Chondrocyte (in vitro differentiated cells): ENCODE data around the gene CUL9. TPM values are rescaled to one million over a fixed set of nuclear protein-coding genes. Genes with fewer than 3 reads are reported as not detected.

ENCODE experiments used
- DNase-seq: peaks from one replicate; pipeline ENCODE4 v3.0.0; 2021; ENCODE audit warnings: mixed read lengths, low spot score
- H3K27ac Mint-ChIP-seq: one replicate; pipeline ENCODE4 v1.8.0; 2021; ENCODE audit warnings: mild to moderate bottlenecking, moderate library complexity, mixed read lengths; ENCODE audit not compliant: unreplicated experiment
- H3K27me3 Mint-ChIP-seq: 2 replicates; pipeline ENCODE4 v1.8.0; 2021; ENCODE audit warnings: low read depth, mixed read lengths
- H3K36me3 Mint-ChIP-seq: 2 replicates; pipeline ENCODE4 v1.8.0; 2021; ENCODE audit warnings: low read depth, mixed read lengths
- H3K4me1 Mint-ChIP-seq: 2 replicates; pipeline ENCODE4 v1.8.0; 2021; ENCODE audit warnings: low read depth, mild to moderate bottlenecking, mixed read lengths
- H3K4me3 Mint-ChIP-seq: one replicate; pipeline ENCODE4 v1.8.0; 2021; ENCODE audit warnings: mild to moderate bottlenecking, moderate library complexity, mixed read lengths; ENCODE audit not compliant: unreplicated experiment
- H3K9me3 Mint-ChIP-seq: 2 replicates; pipeline ENCODE4 v1.8.0; 2021; ENCODE audit warnings: low read depth, mixed read lengths
- total RNA-seq: library from RNA; stranded (reverse); gene quantifications from 3 replicates; pipeline ENCODE4 v1.2.1, GENCODE V29; 2021
- TF ChIP-seq, protein P1 (sequence below): fragments of 200-600 bp; sonication (generic); IDR thresholded peaks from 2 replicates; pipeline ENCODE4 v1.5.0; 2021; ENCODE audit warnings: antibody characterized with exemption, mild to moderate bottlenecking, moderate library complexity

Gene CUL9
- total RNA-seq, 1 donor from 2014 or later = 19.8 TPM

DNA sequence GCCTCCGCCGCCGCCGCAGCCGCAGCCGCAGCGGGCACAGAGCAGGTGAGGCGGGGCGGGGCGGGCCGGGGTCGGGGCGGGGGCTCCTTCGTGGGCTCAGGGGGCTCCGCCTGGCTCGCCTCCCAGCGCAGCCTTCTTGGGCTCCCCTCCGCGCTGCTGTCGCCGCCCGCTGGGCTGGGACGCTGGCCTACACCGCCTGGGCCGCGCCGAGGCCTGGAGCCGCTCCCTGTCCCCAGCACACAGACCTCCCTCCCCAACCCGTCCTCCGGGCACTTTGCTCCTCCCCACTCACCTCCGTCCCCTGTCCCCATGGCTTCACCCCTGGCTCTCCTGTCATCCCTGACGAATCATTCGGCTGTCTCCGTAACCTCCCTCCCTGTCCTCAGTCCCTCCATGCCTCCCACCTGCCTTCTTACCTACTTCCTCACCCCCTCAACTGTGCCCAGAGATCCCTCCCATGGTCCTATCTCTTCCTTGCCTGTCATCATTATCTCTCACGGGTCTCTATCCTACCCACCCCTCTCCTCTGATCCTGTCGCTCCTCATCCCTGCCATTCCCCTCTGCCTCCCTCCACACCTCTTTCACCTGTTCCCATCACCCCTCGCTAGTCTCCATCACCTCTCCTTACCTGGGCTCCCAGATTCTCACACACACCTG is 61.8 kb downstream of the CUL9 start:
- no peak overlapping the region for H3K4me3 Mint-ChIP-seq
- no peak overlapping the region for H3K27ac Mint-ChIP-seq
- H3K36me3 Mint-ChIP-seq = peaks cover 9% of the 10 kb centered on the region
- peaks cover 32% of the 10 kb centered on the region for H3K27me3 Mint-ChIP-seq
- peaks cover 6% of the 10 kb centered on the region for H3K9me3 Mint-ChIP-seq
- peaks cover 12% of the 10 kb centered on the region for H3K4me1 Mint-ChIP-seq
- TF ChIP-seq, protein P1, sequence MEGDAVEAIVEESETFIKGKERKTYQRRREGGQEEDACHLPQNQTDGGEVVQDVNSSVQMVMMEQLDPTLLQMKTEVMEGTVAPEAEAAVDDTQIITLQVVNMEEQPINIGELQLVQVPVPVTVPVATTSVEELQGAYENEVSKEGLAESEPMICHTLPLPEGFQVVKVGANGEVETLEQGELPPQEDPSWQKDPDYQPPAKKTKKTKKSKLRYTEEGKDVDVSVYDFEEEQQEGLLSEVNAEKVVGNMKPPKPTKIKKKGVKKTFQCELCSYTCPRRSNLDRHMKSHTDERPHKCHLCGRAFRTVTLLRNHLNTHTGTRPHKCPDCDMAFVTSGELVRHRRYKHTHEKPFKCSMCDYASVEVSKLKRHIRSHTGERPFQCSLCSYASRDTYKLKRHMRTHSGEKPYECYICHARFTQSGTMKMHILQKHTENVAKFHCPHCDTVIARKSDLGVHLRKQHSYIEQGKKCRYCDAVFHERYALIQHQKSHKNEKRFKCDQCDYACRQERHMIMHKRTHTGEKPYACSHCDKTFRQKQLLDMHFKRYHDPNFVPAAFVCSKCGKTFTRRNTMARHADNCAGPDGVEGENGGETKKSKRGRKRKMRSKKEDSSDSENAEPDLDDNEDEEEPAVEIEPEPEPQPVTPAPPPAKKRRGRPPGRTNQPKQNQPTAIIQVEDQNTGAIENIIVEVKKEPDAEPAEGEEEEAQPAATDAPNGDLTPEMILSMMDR = no peak
- no peak for DNase-seq

DNA sequence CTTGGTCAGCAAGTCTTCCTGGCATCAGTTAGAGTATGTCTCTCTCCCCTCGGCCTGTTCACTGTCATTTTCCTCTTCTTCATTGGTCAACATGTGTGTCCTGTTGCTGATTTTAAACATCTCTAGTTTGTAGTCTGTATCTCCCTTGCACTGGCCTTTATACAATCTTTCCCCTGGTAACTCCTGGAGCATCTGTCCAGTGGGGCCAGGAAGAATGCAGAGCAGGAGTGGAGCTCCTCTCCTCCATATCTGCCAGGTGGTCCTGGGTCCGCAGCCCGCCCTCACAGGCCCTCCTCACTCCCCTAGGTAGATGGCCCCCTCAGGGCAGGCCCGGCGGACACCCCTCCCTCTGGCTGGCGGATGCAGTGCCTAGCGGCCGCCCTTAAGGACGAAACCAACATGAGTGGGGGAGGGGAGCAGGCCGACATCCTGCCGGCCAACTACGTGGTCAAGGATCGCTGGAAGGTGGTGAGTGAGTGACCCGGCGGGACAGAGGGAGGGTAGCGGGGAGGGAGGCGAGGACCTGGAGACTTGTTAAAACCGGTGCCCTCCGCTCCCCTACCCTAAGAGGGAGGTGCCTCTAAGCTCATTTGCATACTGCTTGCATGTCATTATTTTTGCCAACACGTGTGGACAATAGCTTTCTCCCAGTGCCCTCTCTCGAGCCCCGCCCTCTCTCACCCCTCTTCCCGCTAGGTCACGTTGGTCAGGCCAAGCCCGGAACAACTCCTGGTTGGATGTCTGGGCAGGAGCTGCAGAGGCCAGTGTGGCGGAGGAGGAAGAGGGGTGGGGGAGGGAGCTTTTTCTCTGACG is 64.5 kb downstream of the CUL9 start:
- Mint-ChIP-seq H3K27ac (no peak overlapping the region), H3K27me3 (peaks cover 18% of the 10 kb centered on the region), H3K36me3 (peaks cover 2% of the 10 kb centered on the region), H3K4me3 (peak overlapping the region; percentile 68), H3K9me3 (no peaks in the 10 kb centered on the region), H3K4me1 (peaks cover 19% of the 10 kb centered on the region)
- TF ChIP-seq, protein P1 = no peak
- no peak for DNase-seq

DNA sequence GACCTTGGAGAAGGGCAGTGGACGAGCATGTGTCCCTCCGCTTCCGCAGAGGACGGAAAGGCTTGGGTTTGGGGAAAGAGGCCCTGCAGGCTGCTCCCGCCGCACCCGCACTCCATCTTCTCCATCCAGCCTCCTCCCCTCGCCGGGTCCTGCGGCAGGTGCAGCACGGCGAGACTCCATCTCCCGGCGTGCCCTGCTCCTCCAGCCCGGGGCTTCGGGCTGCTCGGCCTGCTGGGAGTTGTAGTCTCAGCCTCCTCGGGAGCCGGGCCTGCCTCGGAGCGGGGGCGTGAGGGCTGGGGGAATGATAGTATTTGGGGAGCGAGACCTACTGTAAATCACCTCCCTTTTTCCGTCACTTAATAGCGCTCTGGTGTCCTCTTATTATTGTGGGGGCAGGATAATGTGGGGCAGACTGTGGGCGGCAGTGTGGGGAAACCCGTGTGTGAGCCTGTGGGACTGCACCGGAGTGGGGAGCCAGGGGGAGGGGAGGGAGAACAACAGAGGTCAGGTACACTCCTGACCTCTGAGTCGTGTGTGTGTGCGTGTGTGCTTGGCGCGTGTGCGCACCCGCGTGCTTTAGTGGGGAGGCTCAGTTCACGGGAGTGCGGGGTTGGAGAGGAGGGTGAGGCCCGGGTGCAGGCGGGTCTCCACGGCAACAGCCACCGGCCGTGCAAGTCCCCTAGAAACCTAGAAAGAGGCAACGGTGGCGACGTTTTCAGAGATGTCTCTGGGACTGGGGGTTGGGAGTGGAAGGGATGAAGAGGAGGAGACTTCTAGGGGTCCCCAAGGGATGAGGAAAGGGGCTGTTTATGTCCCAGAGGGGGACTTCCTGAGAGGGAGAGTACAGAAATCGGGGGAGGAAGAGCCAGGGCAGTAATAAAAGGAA is 65.4 kb downstream of the CUL9 start:
- Mint-ChIP-seq H3K36me3 (no peaks in the 10 kb centered on the region), H3K27ac (no peak overlapping the region), H3K27me3 (peaks cover 11% of the 10 kb centered on the region), H3K4me3 (peak overlapping the region; percentile 68), H3K9me3 (no peaks in the 10 kb centered on the region), H3K4me1 (peaks cover 23% of the 10 kb centered on the region)
- no peak for DNase-seq
- TF ChIP-seq, protein P1 = peak; percentile 17

DNA sequence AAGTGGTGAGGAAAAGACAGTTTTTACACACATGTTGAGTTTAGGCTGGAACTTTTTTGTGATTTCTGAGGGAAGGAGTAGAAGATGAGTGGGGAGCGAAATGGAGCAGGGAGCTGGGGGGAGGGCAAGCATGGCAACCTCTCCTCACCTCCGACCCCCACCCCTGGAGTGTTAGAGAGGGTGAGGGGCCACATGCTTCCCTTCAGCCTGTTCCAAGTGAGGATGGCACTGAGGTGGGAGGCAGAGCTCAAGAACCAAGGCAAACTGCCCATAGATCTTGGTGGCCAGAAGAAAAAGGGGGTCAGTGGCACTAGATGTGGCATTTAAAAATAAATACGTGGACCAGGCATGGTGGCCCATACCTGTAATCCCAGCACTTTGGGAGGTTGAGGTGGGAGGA is 66.1 kb downstream of the CUL9 start:
- no peaks in the 10 kb centered on the region for H3K9me3 Mint-ChIP-seq
- H3K27ac Mint-ChIP-seq = no peak overlapping the region
- peak overlapping the region; percentile 68 for H3K4me3 Mint-ChIP-seq
- no peaks in the 10 kb centered on the region for H3K36me3 Mint-ChIP-seq
- TF ChIP-seq, protein P1 = no peak
- H3K27me3 Mint-ChIP-seq = peaks cover 13% of the 10 kb centered on the region
- H3K4me1 Mint-ChIP-seq = peaks cover 23% of the 10 kb centered on the region
- no peak for DNase-seq

DNA sequence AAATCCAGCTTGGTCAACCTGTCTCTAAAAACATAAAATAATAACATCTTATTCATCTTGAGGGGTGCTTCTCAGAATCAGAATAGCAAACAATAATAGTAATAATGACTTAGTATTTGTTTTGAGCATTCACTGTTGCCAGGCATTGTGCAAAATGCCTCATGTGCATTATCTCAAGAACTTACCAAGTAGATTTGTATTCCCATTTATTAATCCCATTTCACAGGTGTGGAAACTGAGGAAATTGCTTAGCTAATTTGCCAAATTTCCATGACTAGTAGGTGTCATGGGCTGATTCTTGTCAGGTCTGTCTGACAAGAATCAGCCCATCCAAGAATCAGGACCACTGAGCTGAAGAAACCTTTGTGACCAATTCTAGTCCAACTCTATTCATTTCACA is 66.8 kb downstream of the CUL9 start:
- Mint-ChIP-seq H3K36me3 (no peaks in the 10 kb centered on the region), H3K4me1 (peaks cover 23% of the 10 kb centered on the region), H3K9me3 (no peaks in the 10 kb centered on the region), H3K27ac (no peak overlapping the region), H3K27me3 (peaks cover 13% of the 10 kb centered on the region), H3K4me3 (no peak overlapping the region)
- no peak for DNase-seq
- TF ChIP-seq, protein P1 = no peak
